Ectodermal cell (in vitro differentiated cells): ENCODE measurements around the gene EZH2.

Experiments used
- H3K27ac ChIP-seq: 2 replicates; pipeline ENCODE4 v1.7.0; 2013; ENCODE audit warnings: mild to moderate bottlenecking, low read depth, low read length; ENCODE audit not compliant: insufficient read depth, poor library complexity, severe bottlenecking
- H3K27me3 ChIP-seq: 2 replicates; pipeline ENCODE4 v1.7.0; 2013; ENCODE audit warnings: mild to moderate bottlenecking, low read length; ENCODE audit not compliant: insufficient read depth, control insufficient read depth, poor library complexity, severe bottlenecking
- H3K36me3 ChIP-seq: one replicate; pipeline ENCODE4 v1.7.0; 2013; ENCODE audit warnings: low read length; ENCODE audit not compliant: control insufficient read depth, insufficient read depth
- H3K4me1 ChIP-seq: one replicate; pipeline ENCODE4 v1.7.0; 2013; ENCODE audit warnings: low read length; ENCODE audit not compliant: control insufficient read depth, insufficient read depth
- H3K4me3 ChIP-seq: 2 replicates; pipeline ENCODE4 v1.7.0; 2013; ENCODE audit warnings: low read depth, low read length, control low read depth; ENCODE audit not compliant: insufficient read depth
- H3K9me3 ChIP-seq: 2 replicates; pipeline ENCODE4 v1.7.0; 2013; ENCODE audit warnings: mild to moderate bottlenecking, low read length, moderate library complexity; ENCODE audit not compliant: control insufficient read depth
- WGBS, 2 experiments: methylation state at CpG; one replicate each; pipeline ENCODE4 v1.1.7; 2013; ENCODE audit warnings: missing lambda C conversion rate in 2 of 2; 5-methylcytosine and 5-hydroxymethylcytosine counted together

The EZH2 gene

DNA sequence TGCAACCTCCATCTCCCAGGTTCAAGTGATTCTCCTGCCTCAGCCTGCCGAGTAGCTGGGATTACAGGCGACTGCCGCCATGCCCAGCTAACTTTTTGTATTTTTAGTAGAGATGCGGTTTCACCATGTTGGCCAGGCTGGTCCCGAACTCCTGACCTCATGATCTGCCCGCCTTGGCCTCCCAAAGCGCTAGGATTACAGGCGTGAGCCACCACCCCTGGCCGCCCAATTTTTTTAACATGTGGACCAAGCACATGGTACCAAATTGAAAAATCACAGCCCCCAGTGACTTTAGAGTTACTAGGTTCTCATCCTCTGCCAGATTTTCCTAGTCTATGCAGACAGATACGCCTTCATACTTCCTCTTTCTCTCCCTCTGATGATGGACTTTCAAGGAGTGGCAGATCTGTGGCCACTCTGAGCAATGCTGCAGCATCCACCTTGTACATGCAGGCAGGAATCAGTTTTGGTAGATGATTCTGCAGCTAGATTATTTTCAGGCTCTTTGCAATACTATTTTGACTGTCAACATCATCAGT is 34.0 kb upstream of the EZH2 start:
- no peak overlapping the region for H3K4me3 ChIP-seq
- H3K36me3 ChIP-seq = no peaks in the 10 kb centered on the region
- 89 to 91% methylated on average over 10 of the region's 10 CpGs for WGBS, 2 experiments
- no peaks in the 10 kb centered on the region for H3K4me1 ChIP-seq
- H3K27me3 ChIP-seq = no peaks in the 10 kb centered on the region
- no peak overlapping the region for H3K27ac ChIP-seq
- no peaks in the 10 kb centered on the region for H3K9me3 ChIP-seq

DNA sequence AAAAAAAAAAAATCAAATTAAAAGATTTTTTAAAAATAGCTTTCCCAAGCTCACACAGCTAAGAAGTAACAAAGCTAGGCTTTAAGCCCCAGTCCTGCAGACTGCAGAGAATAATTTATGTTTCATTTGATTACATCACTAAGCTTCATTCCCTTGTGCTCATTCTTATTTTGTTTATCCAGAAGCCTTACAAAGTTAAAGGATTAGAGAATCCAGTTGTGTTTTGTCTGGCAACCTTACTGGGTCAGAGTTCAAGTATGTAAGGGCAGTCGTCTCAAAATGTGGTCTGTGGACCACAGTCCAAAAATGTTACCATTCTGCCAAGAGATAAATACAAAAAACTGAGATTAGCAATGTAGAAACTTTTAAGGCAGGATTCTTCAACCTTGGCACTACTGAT is 32.1 kb upstream of the EZH2 start:
- H3K36me3 ChIP-seq = no peaks in the 10 kb centered on the region
- H3K4me1 ChIP-seq = no peaks in the 10 kb centered on the region
- no peak overlapping the region for H3K4me3 ChIP-seq
- no peak overlapping the region for H3K27ac ChIP-seq
- H3K9me3 ChIP-seq = no peaks in the 10 kb centered on the region
- no peaks in the 10 kb centered on the region for H3K27me3 ChIP-seq
- 81 to 88% methylated on average over 1 of the region's 1 CpG for WGBS, 2 experiments

- H3K4me3 ChIP-seq = no peak overlapping the region
- no peaks in the 10 kb centered on the region for H3K9me3 ChIP-seq
- H3K36me3 ChIP-seq = no peaks in the 10 kb centered on the region
- WGBS, 2 experiments = 87 to 90% methylated on average over 7 of the region's 7 CpGs
- H3K27ac ChIP-seq = no peak overlapping the region
- no peaks in the 10 kb centered on the region for H3K4me1 ChIP-seq
- H3K27me3 ChIP-seq = no peaks in the 10 kb centered on the region
Measured at GRCh38 chr7:148915211-148915610, 31.1 kb upstream of the EZH2 start.

DNA sequence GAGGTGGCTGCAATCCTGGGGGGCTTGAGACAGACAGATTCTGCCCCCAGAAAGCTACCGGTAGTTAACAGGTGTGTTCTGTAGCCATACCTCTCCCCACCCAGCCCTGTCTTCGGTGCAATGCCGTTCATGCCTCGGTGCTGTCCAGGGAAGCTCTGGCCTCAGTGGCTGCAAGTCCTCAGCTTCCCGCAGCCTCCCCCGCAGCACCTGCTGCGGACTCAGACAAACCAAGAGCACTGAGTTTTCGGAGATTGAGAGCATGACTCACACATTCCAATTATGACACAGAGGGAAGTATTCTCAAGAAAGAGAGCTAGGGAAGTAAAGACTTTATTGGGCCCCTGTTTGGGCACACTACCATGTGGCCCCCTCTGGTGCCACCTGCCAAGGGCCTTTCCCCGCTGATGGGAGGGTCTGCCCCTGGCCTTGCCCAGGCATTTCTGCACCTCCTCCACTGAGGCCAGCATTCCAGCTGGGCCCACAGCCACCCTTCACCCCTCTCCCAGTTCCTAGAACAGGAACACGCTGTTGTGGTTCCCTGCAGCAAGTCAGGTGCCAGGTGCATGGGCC is 30.2 kb upstream of the EZH2 start:
- Histone ChIP-seq H3K4me1 (no peaks in the 10 kb centered on the region), H3K4me3 (no peak overlapping the region), H3K9me3 (no peaks in the 10 kb centered on the region), H3K36me3 (no peaks in the 10 kb centered on the region), H3K27ac (no peak overlapping the region), H3K27me3 (no peaks in the 10 kb centered on the region)
- 83 to 87% methylated on average over 10 of the region's 10 CpGs for WGBS, 2 experiments

- H3K4me1 ChIP-seq = peaks cover 9% of the 10 kb centered on the region
- no peaks in the 10 kb centered on the region for H3K36me3 ChIP-seq
- 91% methylated on average over 8 of the region's 8 CpGs for WGBS, 2 experiments
- H3K27ac ChIP-seq = no peak overlapping the region
- no peak overlapping the region for H3K4me3 ChIP-seq
- H3K9me3 ChIP-seq = no peaks in the 10 kb centered on the region
- H3K27me3 ChIP-seq = no peaks in the 10 kb centered on the region
Measured at GRCh38 chr7:148912758-148913541, 28.9 kb upstream of the EZH2 start.

- H3K4me1 ChIP-seq = peaks cover 9% of the 10 kb centered on the region
- no peaks in the 10 kb centered on the region for H3K9me3 ChIP-seq
- no peaks in the 10 kb centered on the region for H3K27me3 ChIP-seq
- no peak overlapping the region for H3K4me3 ChIP-seq
- no peaks in the 10 kb centered on the region for H3K36me3 ChIP-seq
- WGBS, 2 experiments = 89 to 90% methylated on average over 4 of the region's 4 CpGs
- no peak overlapping the region for H3K27ac ChIP-seq
Measured at GRCh38 chr7:148912151-148912550, 28.1 kb upstream of the EZH2 start.

DNA sequence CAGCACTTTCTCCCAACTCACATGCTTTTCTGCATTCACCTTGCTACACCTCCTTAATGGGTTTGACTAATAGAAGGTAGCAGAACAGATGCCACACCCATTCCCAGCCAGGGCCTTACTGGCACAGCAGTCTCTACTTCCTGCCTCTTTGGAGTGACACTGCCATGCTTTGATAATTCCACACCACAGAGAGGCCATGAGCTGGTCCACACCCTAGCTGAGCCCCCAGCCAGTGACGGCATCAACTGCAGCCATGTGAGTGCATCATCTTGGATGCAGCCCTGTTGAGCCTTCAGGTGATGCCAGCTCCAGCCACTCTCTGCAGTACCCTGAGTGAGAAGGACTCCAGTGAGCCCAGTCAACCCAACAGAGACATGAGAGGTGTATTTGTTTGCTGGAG is 27.5 kb upstream of the EZH2 start:
- Histone ChIP-seq H3K27me3 (no peaks in the 10 kb centered on the region), H3K4me1 (peaks cover 9% of the 10 kb centered on the region), H3K36me3 (no peaks in the 10 kb centered on the region), H3K9me3 (no peaks in the 10 kb centered on the region), H3K27ac (no peak overlapping the region), H3K4me3 (no peak overlapping the region)
- 91 to 96% methylated on average over 1 of the region's 1 CpG for WGBS, 2 experiments

DNA sequence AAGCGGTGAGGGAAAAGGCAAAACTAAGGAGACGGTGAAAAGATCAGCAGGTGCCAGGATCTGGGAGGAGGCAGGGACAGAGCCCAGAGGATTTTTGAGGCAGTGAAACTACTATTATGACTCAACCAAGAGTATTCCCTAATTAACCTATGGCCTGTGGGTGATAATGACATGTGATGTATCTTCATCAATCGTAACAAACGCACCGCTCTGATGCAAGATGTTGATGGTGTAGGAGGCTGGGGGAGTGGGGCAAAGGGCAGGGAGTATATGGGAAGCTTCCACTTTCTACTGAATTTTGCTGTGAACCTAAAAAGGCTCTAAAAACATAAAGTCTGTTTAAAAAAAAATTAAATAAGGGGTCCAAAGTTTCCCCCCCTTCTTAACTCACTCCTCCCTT is 25.5 kb upstream of the EZH2 start:
- Histone ChIP-seq H3K36me3 (no peaks in the 10 kb centered on the region), H3K27me3 (no peaks in the 10 kb centered on the region), H3K4me3 (no peak overlapping the region), H3K27ac (no peak overlapping the region), H3K4me1 (peaks cover 9% of the 10 kb centered on the region), H3K9me3 (no peaks in the 10 kb centered on the region)
- WGBS, 2 experiments = 53 to 69% methylated on average over 5 of the region's 5 CpGs

- H3K36me3 ChIP-seq = no peaks in the 10 kb centered on the region
- no peak overlapping the region for H3K4me3 ChIP-seq
- H3K27ac ChIP-seq = no peak overlapping the region
- peaks cover 9% of the 10 kb centered on the region for H3K4me1 ChIP-seq
- H3K27me3 ChIP-seq = no peaks in the 10 kb centered on the region
- WGBS, 2 experiments = 92% methylated on average over 9 of the region's 9 CpGs
- H3K9me3 ChIP-seq = no peaks in the 10 kb centered on the region
Measured at GRCh38 chr7:148906707-148907498, 22.8 kb upstream of the EZH2 start.

DNA sequence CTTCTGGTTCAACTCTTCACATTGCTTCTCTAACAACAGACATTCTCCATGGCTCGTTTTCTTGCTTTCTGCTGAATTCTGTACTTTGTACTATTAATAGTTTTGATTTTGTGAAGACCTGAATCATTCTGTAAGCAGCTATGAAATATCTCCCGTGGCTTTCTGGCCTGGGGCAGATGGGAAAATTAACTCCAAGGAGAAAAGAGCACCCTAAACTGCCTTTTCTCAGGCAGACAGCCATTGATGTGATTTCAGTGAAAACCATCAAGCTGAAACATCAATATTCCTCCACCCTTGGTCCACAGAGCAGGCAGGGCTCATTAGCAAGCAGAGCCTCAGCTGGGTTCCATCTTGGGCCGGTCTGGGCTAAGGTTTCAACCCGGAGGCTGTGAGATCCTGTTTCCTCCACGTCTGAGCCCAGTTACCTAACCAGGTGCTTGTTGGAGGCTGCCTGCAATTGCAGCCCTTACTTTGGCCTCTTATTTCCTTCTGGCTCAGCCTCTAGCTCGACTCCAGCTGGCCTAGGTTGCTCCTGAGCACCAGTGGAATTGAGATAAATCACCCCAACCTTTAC is 21.1 kb upstream of the EZH2 start:
- H3K36me3 ChIP-seq = no peaks in the 10 kb centered on the region
- H3K4me1 ChIP-seq = peaks cover 9% of the 10 kb centered on the region
- no peak overlapping the region for H3K27ac ChIP-seq
- H3K9me3 ChIP-seq = no peaks in the 10 kb centered on the region
- H3K4me3 ChIP-seq = no peak overlapping the region
- no peaks in the 10 kb centered on the region for H3K27me3 ChIP-seq
- WGBS, 2 experiments = 54 to 57% methylated on average over 6 of the region's 6 CpGs
